Measurements from ENCODE around the gene XPNPEP2. TPM values are rescaled to one million over a fixed set of nuclear protein-coding genes. Genes with fewer than 3 reads are reported as not detected.

Gene XPNPEP2
- total RNA-seq, 1 experiment from 2014 or later: 0.11 TPM

- POLR2A ChIA-PET: no interaction called here
- TF ChIP-seq NFATC4 (CRISPR knock-in tag; IDR thresholded peaks at IDR 0.05) (no peak), ZNF281 (CRISPR knock-in tag; IDR thresholded peaks at IDR 0.05) (no peak)
Measured at GRCh38 chrX:129798888-129799287, 60.1 kb downstream of the XPNPEP2 start.

GRCh38 chrX:129800186-129800585 is 61.4 kb downstream of the XPNPEP2 start:
- TF ChIP-seq ATF2 (CRISPR knock-in tag; IDR thresholded peaks at IDR 0.05; ENCODE audit: borderline replicate concordance, low read depth) (no peak), FOXP4 (CRISPR knock-in tag; IDR thresholded peaks at IDR 0.05) (no peak), GABPB1 (CRISPR knock-in tag; IDR thresholded peaks at IDR 0.05) (no peak), GRHL2 (CRISPR knock-in tag; IDR thresholded peaks at IDR 0.05; ENCODE audit: insufficient replicate concordance, severe bottlenecking) (no peak), NFYB (CRISPR knock-in tag; conservative IDR thresholded peaks at IDR 0.05; ENCODE audit: low read depth) (no peak), ETV6 (CRISPR knock-in tag; IDR thresholded peaks at IDR 0.05) (no peak), ZNF423 (CRISPR knock-in tag; IDR thresholded peaks at IDR 0.05) (no peak), ERG (CRISPR knock-in tag; IDR thresholded peaks at IDR 0.05) (no peak), NR2C2 (CRISPR knock-in tag; IDR thresholded peaks at IDR 0.05) (no peak), ATF1 (CRISPR knock-in tag; IDR thresholded peaks at IDR 0.05) (no peak)
- CTCF ChIA-PET: interaction anchor here (1.2 kb wide), 1 partner anchor 28 kb away, joined by 4 read pairs; no protein-coding TSS in a partner anchor
- POLR2A ChIA-PET: no interaction called here
- no peak for ATAC-seq
- Mint-ChIP-seq H3K36me3 (no peaks in the 10 kb centered on the region; the same call in none of the 2 replicates), H3K27ac (no peak overlapping the region), H3K9me3 (no peaks in the 10 kb centered on the region), H3K27me3 (ENCODE audit: low read depth) (no peaks in the 10 kb centered on the region), H3K4me3 (no peak overlapping the region), H3K4me1 (no peaks in the 10 kb centered on the region)
- no peak for DNase-seq (ENCODE audit: low spot score)

More at GRCh38 chrX:129798888-129799287, 60.1 kb downstream of the XPNPEP2 start:
- Mint-ChIP-seq H3K4me3 (no peak overlapping the region), H3K9me3 (no peaks in the 10 kb centered on the region), H3K27ac (no peak overlapping the region), H3K4me1 (no peaks in the 10 kb centered on the region), H3K36me3 (no peaks in the 10 kb centered on the region), H3K27me3 (ENCODE audit: low read depth) (no peaks in the 10 kb centered on the region)
- CTCF ChIA-PET: no interaction called here
- ATAC-seq (no peak), DNase-seq (ENCODE audit: low spot score) (no peak)

- no peak for TF ChIP-seq TEAD1 (CRISPR knock-in tag; IDR thresholded peaks at IDR 0.05)
- TF ChIP-seq RELA (CRISPR knock-in tag; IDR thresholded peaks at IDR 0.05; ENCODE audit: borderline replicate concordance): no peak
- TF ChIP-seq ATF6 (CRISPR knock-in tag; IDR thresholded peaks at IDR 0.05): no peak
- TF ChIP-seq ETV6 (CRISPR knock-in tag; IDR thresholded peaks at IDR 0.05): no peak
- TF ChIP-seq FOXJ3 (CRISPR knock-in tag; IDR thresholded peaks at IDR 0.05; ENCODE audit: borderline replicate concordance): no peak
- Mint-ChIP-seq H3K36me3 (peaks cover 4% of the 10 kb centered on the region), H3K27me3 (ENCODE audit: low read depth) (no peaks in the 10 kb centered on the region), H3K4me3 (no peak overlapping the region), H3K4me1 (no peaks in the 10 kb centered on the region), H3K27ac (no peak overlapping the region), H3K9me3 (no peaks in the 10 kb centered on the region)
- ChIA-PET CTCF (interaction anchor here (1.1 kb wide), 1 partner anchor 47 kb away, joined by 4 read pairs; no protein-coding TSS in a partner anchor), POLR2A (no interaction called here)
- ATAC-seq: no peak
- no peak for DNase-seq (ENCODE audit: low spot score)
Measured at GRCh38 chrX:129802863-129803262, 64.1 kb downstream of the XPNPEP2 start.
